Parathyroid adenoma (tissue), 2 donors: ENCODE data around the gene RMRP.

ENCODE experiments used
- H2AFZ ChIP-seq: fragments of 300-600 bp; sonication (generic); one replicate; pipeline ENCODE4 v1.7.0; 2017; ENCODE audit warnings: antibody characterized with exemption, mild to moderate bottlenecking
- H3K27ac ChIP-seq: fragments of 300-600 bp; sonication (generic); one replicate; pipeline ENCODE4 v1.7.0; 2017
- H3K27me3 ChIP-seq: fragments of 300-600 bp; sonication (generic); one replicate; pipeline ENCODE4 v1.7.0; 2017; ENCODE audit warnings: low read length; ENCODE audit not compliant: control insufficient read depth, insufficient read depth
- H3K36me3 ChIP-seq: fragments of 300-600 bp; sonication (generic); one replicate; pipeline ENCODE4 v1.7.0; 2017; ENCODE audit warnings: low read length; ENCODE audit not compliant: control insufficient read depth, insufficient read depth
- H3K4me1 ChIP-seq: fragments of 300-600 bp; sonication (generic); one replicate; pipeline ENCODE4 v1.7.0; 2017; ENCODE audit warnings: control low read depth
- H3K4me2 ChIP-seq: fragments of 300-600 bp; sonication (generic); one replicate; pipeline ENCODE4 v1.7.0; 2017; ENCODE audit warnings: low read length
- H3K4me3 ChIP-seq: fragments of 300-600 bp; sonication (generic); one replicate; pipeline ENCODE4 v1.7.0; 2017; ENCODE audit warnings: low read depth, low read length
- H3K79me2 ChIP-seq: fragments of 300-600 bp; sonication (generic); one replicate; pipeline ENCODE4 v1.7.0; 2017; ENCODE audit warnings: control low read depth
- H3K9ac ChIP-seq: fragments of 300-600 bp; sonication (generic); one replicate; pipeline ENCODE4 v1.7.0; 2017; ENCODE audit warnings: mild to moderate bottlenecking
- H3K9me3 ChIP-seq: fragments of 300-600 bp; sonication (generic); one replicate; pipeline ENCODE4 v1.7.0; 2017; ENCODE audit warnings: low read length; ENCODE audit not compliant: control insufficient read depth
- TF ChIP-seq, protein P1 (sequence below): fragments of 300-600 bp; sonication (generic); IDR thresholded peaks from one replicate; pipeline ENCODE4 v1.7.0; 2017; ENCODE audit warnings: antibody characterized with exemption, mild to moderate bottlenecking
- donor health status: primary hyperparathyroidism.

Gene RMRP

GRCh38 chr9:35684921-35685320 lies 27.1 kb upstream of the RMRP start:
- Histone ChIP-seq H3K4me3 (no peak overlapping the region), H2AFZ (no peak overlapping the region), H3K27me3 (no peaks in the 10 kb centered on the region), H3K4me1 (peaks cover 8% of the 10 kb centered on the region), H3K9me3 (no peaks in the 10 kb centered on the region), H3K9ac (no peak overlapping the region), H3K27ac (no peak overlapping the region), H3K4me2 (no peak overlapping the region), H3K36me3 (no peaks in the 10 kb centered on the region), H3K79me2 (no peaks in the 10 kb centered on the region)
- TF ChIP-seq, protein P1, sequence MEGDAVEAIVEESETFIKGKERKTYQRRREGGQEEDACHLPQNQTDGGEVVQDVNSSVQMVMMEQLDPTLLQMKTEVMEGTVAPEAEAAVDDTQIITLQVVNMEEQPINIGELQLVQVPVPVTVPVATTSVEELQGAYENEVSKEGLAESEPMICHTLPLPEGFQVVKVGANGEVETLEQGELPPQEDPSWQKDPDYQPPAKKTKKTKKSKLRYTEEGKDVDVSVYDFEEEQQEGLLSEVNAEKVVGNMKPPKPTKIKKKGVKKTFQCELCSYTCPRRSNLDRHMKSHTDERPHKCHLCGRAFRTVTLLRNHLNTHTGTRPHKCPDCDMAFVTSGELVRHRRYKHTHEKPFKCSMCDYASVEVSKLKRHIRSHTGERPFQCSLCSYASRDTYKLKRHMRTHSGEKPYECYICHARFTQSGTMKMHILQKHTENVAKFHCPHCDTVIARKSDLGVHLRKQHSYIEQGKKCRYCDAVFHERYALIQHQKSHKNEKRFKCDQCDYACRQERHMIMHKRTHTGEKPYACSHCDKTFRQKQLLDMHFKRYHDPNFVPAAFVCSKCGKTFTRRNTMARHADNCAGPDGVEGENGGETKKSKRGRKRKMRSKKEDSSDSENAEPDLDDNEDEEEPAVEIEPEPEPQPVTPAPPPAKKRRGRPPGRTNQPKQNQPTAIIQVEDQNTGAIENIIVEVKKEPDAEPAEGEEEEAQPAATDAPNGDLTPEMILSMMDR: no peak

GRCh38 chr9:35683323-35683722 lies 25.5 kb upstream of the RMRP start:
- no peak overlapping the region for H3K9ac ChIP-seq
- TF ChIP-seq, protein P1: no peak
- H3K9me3 ChIP-seq: no peaks in the 10 kb centered on the region
- H3K36me3 ChIP-seq: no peaks in the 10 kb centered on the region
- H3K4me3 ChIP-seq: no peak overlapping the region
- H3K27ac ChIP-seq: no peak overlapping the region
- no peaks in the 10 kb centered on the region for H3K27me3 ChIP-seq
- no peak overlapping the region for H3K4me2 ChIP-seq
- H3K79me2 ChIP-seq: no peaks in the 10 kb centered on the region
- H2AFZ ChIP-seq: no peak overlapping the region
- peaks cover 8% of the 10 kb centered on the region for H3K4me1 ChIP-seq

- TF ChIP-seq, protein P1: no peak
- Histone ChIP-seq H3K27me3 (no peaks in the 10 kb centered on the region), H3K4me2 (no peak overlapping the region), H3K4me3 (no peak overlapping the region), H3K9me3 (no peaks in the 10 kb centered on the region), H3K4me1 (peaks cover 8% of the 10 kb centered on the region), H3K79me2 (no peaks in the 10 kb centered on the region), H3K9ac (no peak overlapping the region), H2AFZ (no peak overlapping the region), H3K36me3 (no peaks in the 10 kb centered on the region), H3K27ac (no peak overlapping the region)
These were observed 24.9 kb upstream of the RMRP start for GRCh38 chr9:35682520-35683315.

- Histone ChIP-seq H3K27me3 (no peaks in the 10 kb centered on the region), H3K9ac (no peak overlapping the region), H3K4me2 (no peak overlapping the region), H3K27ac (no peak overlapping the region), H2AFZ (no peak overlapping the region), H3K9me3 (no peaks in the 10 kb centered on the region), H3K4me1 (peaks cover 5% of the 10 kb centered on the region), H3K79me2 (no peaks in the 10 kb centered on the region), H3K36me3 (no peaks in the 10 kb centered on the region), H3K4me3 (no peak overlapping the region)
- TF ChIP-seq, protein P1: no peak
These were observed 24.2 kb upstream of the RMRP start for GRCh38 chr9:35682051-35682450.
